ENCODE measurements around the gene GDPGP1.

The GDPGP1 gene

DNA sequence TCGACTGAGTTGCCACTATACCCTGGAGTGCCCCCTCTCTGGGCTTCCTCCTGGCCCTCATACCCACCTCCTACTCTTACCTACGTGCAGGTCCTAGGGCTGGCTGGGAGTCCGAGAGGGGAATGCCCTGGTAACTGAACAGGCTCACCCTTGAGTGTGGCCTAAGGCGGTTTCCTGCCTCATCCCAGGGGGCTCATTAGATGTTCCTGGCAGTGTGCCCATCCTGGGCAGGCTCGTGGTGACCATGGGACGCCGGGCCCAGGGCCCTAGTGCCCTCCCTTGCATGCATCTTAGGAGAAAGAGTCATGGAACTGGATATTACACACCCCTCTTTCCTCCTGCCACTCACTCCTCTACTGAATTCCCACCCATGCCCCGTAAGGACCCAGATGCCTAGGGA, 30.1 kb upstream of the GDPGP1 start:
- no peak for DNase-seq (ENCODE audit: low read depth in 1 of 2, low spot score in 1 of 2)

DNA sequence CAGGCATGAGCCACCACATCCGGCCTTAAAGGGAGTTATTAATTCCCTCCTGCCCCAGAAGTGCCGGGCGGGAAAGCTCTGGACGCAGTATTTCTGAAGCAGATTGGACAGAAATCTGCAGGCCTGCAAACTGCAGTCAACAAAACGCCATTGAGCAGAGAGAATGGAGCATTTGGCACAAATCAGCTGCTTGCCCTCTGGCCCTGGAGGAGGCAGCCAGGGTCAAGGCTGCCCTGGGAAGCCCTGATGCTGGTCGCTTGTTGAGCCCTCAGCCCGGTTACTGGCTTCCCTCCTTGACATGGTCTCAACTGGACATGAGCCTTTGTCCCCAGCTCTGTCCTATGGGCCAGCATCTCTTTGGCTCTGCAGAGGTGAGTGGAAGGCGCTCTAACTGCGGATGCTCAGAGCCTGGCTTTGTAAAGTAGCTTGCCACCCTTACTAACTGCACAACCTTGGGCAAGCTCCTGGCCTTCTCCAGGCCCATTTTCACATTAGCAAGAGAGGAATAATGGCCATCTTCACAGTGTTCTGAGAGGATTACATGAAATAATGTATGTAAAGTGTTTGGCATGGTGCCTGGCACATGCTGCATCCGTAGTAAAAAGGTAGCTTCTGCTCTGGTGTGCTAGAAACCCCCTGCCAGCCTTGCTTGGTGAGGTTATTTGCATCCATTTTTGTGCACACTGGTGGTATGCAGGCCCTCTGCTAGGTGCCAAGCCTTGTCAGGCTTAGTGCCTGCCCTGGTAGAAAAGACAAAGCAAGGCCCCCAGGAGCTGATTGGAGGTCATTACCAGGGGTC, 28.8 kb upstream of the GDPGP1 start:
- no peak for DNase-seq (ENCODE audit: low read depth in 1 of 2, low spot score in 1 of 2)

GRCh38 chr15:90205886-90206285, 28.1 kb upstream of the GDPGP1 start:
- no peak for DNase-seq (ENCODE audit: low read depth in 1 of 2, low spot score in 1 of 2)

DNA sequence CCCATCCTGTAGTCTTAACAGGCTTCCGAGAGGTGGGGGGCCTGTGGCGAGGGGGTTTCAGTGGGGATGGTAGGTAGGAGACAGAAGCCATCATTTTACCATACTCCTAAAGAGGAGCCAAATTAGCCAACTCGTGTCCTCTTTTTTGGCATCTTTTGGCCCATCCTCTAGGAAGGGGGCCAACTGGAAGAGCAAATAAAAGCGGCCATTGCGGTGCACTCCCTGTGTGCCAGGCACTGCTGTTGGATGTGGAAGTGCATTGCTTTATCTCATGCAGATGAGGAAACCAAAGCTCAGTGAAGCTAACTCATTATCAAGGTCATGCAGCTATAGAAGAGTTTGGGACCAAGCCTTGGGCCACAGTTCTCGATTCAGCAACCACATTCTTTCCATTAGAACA, 26.8 kb upstream of the GDPGP1 start:
- DNase-seq (ENCODE audit: low read depth in 1 of 2, low spot score in 1 of 2): no peak

- no peak for DNase-seq (ENCODE audit: low read depth in 1 of 2, low spot score in 1 of 2)
Observed at GRCh38 chr15:90208356-90208755, 25.7 kb upstream of the GDPGP1 start.

DNA sequence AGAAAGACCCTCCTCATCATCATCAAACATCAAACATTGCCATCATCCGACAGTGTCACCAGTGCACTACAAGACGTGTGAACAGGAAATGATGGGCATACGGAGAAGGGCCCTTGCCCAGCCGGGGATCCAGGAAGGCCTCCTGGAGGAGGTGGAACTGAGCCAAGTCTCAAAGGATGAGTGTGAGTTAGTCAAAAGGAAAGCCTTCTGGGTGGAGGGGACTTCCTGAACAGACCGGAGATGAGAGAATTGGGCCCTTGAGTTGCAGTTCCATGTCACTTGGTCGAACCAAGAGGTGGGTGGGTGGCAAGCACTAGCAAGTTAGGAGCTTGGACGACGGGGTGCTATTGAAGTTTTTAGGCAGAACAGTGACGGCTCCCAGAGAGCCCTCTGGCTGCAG, 24.4 kb upstream of the GDPGP1 start:
- DNase-seq (ENCODE audit: low read depth in 1 of 2, low spot score in 1 of 2): no peak

- DNase-seq (ENCODE audit: low read depth in 1 of 2, low spot score in 1 of 2): no peak
Observed at GRCh38 chr15:90210593-90210992, 23.4 kb upstream of the GDPGP1 start.

- DNase-seq (ENCODE audit: low read depth in 1 of 2, low spot score in 1 of 2): no peak
Observed at GRCh38 chr15:90211009-90211408, 23.0 kb upstream of the GDPGP1 start.

DNA sequence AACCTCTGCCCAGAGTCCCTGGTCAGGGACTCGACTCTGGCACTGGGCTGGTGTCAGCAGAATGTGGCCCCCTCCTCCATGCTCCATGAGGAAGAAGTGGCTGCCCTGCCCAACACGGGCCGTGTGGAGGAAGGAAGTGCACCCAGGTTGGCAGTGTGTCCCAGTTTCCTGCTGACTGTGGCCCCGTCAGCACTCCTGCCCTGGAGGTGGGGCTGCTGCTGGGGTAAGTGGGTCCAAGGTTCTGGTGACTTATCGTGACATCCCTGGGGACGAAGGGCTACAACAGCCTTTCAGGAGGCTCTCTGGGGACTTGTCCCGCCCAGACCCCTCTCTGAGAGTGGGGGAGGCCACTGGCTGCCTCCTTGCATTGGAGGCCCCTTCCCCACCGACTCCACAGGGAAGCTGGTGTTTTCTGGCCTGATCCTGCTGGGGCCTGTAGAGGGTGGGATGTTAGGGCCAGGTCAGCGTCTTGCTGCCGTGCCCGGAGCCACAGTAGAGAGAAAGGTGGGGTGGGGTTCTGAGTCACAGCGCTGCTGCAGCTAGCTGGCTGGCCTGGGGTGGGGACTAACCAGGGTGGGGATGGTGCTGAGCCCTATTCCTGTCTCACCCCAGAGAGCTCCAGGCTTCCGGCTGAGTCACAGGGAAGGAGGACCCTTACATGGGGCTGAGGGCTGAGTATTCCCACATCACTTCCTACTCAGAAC, 22.4 kb upstream of the GDPGP1 start:
- DNase-seq (ENCODE audit: low read depth in 1 of 2, low spot score in 1 of 2): no peak

GRCh38 chr15:90212221-90213098, 21.5 kb upstream of the GDPGP1 start:
- DNase-seq (ENCODE audit: low read depth in 1 of 2, low spot score in 1 of 2): no peak

GRCh38 chr15:90213122-90213817, 20.7 kb upstream of the GDPGP1 start:
- DNase-seq (ENCODE audit: low read depth in 1 of 2, low spot score in 1 of 2): no peak

DNA sequence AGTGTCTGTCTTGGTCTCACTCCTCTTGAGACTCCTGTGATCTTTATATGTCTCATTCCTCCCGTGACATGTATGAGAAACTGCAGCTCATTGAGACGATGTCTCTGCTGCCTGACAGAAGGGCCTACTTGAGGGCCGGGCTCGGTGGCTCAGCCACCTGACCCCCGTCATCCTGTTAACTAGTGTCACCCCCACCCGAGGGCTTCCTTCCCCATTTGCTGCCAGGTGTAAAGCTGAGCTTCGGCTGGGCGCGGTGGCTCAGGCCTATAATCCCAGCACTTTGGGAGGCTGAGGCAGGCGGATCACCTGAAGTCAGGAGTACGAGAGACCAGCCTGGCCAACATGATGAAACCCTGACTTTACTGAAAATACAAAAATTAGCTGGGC, 20.2 kb upstream of the GDPGP1 start:
- DNase-seq (ENCODE audit: low read depth in 1 of 2, low spot score in 1 of 2): no peak

DNA sequence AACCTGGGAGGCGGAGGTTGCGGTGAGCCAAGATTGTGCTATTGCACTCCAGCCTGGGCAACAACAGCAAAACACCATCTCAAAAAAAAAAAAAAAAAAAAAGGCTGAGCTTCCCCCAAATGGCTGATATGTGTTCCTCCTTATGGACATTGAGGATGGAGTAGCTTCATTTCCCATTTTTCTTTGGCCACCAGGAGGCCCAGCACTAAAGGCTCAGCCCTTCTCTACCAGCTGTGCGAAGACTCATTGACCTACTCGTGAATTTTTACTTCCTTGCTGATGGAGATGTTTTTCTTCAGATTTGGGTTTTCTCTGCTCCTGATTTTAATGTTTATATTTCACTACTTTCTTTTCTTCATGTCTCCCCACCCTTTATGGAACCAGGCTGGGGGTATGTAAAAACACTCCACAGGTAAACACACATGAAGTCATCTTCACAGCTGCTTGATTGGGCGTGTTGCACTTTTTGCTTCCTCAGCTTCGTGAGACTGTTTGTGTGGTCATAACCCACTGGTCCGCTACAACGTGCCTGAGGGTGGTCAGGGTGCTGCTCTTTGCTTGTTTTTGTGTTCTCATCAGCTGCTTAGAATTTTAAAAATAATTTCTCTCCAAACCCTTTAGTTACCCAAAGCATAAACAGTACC, 19.3 kb upstream of the GDPGP1 start:
- no peak for DNase-seq (ENCODE audit: low read depth in 1 of 2, low spot score in 1 of 2)

- DNase-seq (ENCODE audit: low read depth in 1 of 2, low spot score in 1 of 2): no peak
Observed at GRCh38 chr15:90217671-90218394, 16.2 kb upstream of the GDPGP1 start.

DNA sequence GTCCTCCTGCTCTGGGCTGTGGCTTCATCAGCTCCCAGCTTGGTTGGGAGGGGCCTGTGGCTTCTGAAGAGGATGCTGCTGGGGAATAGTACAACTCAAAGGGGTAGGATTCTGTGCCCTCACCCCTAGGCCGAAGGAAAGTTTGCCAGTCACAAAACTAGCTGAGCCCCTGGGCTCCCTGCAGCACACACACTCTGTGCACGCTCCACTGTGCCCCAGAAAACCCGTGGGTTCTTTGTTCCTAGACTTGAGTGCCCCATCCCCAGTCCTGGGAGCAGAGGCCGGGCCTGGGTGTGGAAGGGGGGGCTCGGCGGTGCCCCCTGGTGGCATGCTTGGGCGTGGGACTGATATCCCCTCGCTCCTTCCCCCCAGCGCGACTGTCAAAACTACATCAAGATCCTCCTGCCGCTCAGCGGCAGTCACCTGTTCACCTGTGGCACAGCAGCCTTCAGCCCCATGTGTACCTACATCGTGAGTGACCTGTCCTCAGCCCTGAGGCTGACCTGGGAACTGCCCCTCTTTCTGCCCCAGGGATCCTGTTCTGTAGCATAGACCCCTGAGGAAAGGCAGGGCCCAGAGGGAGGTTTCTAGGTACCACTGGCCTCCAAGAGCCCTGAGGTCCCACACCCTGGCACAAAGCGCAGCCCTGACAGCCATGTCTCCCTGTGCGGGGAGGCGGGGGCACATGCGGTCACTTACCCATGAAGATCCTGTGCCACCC, 14.4 kb upstream of the GDPGP1 start:
- peak; percentile 19 to 56 for DNase-seq (ENCODE audit: low read depth in 1 of 2, low spot score in 1 of 2)

DNA sequence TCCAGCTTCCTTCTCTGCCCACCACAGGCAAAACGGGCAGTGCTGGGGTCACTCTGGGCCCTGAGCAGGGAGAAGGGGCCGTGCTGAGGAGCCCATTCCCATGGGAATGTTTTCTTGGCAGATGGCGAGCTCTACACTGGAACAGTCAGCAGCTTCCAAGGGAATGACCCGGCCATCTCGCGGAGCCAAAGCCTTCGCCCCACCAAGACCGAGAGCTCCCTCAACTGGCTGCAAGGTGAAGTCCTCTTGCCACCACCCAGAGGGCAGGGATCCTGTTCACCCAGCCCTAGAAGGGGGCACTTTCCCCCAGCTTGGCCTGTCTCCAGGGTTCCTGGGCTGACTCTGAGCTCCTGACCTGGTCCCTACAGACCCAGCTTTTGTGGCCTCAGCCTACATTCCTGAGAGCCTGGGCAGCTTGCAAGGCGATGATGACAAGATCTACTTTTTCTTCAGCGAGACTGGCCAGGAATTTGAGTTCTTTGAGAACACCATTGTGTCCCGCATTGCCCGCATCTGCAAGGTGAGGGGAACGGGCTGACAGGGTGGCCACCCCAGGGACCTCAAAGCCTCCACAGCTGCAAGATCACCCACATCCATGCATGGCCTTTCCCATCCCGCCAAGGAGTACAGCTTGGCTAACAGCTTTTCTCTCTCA, 12.6 kb upstream of the GDPGP1 start:
- DNase-seq (ENCODE audit: low read depth in 1 of 2, low spot score in 1 of 2): no peak

DNA sequence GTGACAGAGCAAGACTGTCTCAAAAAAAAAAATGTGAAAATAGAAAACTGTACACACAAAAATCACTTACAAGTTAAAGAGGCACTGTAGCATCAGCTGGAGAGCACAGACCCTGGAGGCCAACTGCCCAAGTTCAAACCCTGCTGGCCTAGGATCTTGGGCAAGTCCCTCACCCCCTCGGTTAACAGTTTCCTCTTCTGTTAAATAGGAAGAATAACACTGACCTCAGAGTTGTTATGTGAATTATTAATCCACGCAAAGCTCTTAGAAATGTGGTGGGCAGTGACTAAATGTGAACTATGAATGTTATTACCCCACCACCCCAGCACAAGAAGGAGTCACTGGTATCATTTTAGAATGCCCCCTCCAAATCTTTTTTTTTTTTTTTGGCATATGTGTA, 11.5 kb upstream of the GDPGP1 start:
- no peak for DNase-seq (ENCODE audit: low read depth in 1 of 2, low spot score in 1 of 2)

- DNase-seq (ENCODE audit: low read depth in 1 of 2, low spot score in 1 of 2): no peak
Observed at GRCh38 chr15:90223441-90224165, 10.4 kb upstream of the GDPGP1 start.
